Daoy (cell line): ENCODE results near the gene DEAF1. TPM values are rescaled to one million over a fixed set of nuclear protein-coding genes. Genes with fewer than 3 reads are reported as not detected.
A peak's percentile ranks its signal among the peaks of the same experiment; 100 is the strongest.
"Not testable (repeated sequence)": the region's sequence is repeated elsewhere in the genome, so short reads cannot be mapped to it uniquely, and the experiment has no call there.

Experiments used
- DNase-seq: peaks from one replicate; pipeline ENCODE4 v3.0.0-alpha.2; 2015; ENCODE audit warnings: low read depth
- total RNA-seq: library from RNA; depleted of rRNA; stranded (reverse); fragments of >200 nt; shearing (Covaris generic); gene quantifications from 2 replicates; pipeline ENCODE4 v1.2.3, GENCODE V29; 2014

Gene DEAF1
- total RNA-seq, 1 experiment from 2014 or later = 25.5 TPM

- no peak for DNase-seq
These were observed 4.7 kb upstream of the DEAF1 start for GRCh38 chr11:699753-700152.

GRCh38 chr11:699116-699508 lies 4.1 kb upstream of the DEAF1 start:
- DNase-seq = no peak

- DNase-seq = no peak
These were observed 3.6 kb upstream of the DEAF1 start for GRCh38 chr11:698493-699115.

GRCh38 chr11:697811-698311 lies 2.8 kb upstream of the DEAF1 start:
- DNase-seq = peak; percentile 64

- DNase-seq = peak; percentile 66
These were observed 2.0 kb upstream of the DEAF1 start for GRCh38 chr11:696955-697491.

- peak; percentile 99 for DNase-seq
These were observed 671 bp upstream of the DEAF1 start, which contains the start of gene TMEM80 for GRCh38 chr11:695538-696248. Gene TMEM80, plus strand, starts transcription at chr11:695816. Its CDS starts 12 bp downstream, at chr11:695828.

- DNase-seq = no peak
These were observed 191 bp upstream of the DEAF1 start for GRCh38 chr11:695288-695537.

GRCh38 chr11:693887-694562 lies 997 bp downstream of the DEAF1 start:
- DNase-seq = no peak

- no peak for DNase-seq
These were observed 1.6 kb downstream of the DEAF1 start for GRCh38 chr11:693415-693831.

- no peak for DNase-seq
These were observed 2.1 kb downstream of the DEAF1 start for GRCh38 chr11:692824-693414.

- DNase-seq = no peak
These were observed 3.1 kb downstream of the DEAF1 start for GRCh38 chr11:691710-692590.

- no peak for DNase-seq
These were observed 4.0 kb downstream of the DEAF1 start for GRCh38 chr11:690738-691633.

GRCh38 chr11:690244-690643 lies 4.8 kb downstream of the DEAF1 start:
- DNase-seq = not testable (repeated sequence)

GRCh38 chr11:689625-690024 lies 5.4 kb downstream of the DEAF1 start:
- DNase-seq = no peak

GRCh38 chr11:688681-689080 lies 6.3 kb downstream of the DEAF1 start:
- no peak for DNase-seq

- DNase-seq = no peak
These were observed 7.3 kb downstream of the DEAF1 start for GRCh38 chr11:687751-688150.

GRCh38 chr11:686451-687243 lies 8.4 kb downstream of the DEAF1 start:
- no peak for DNase-seq

GRCh38 chr11:680970-681369 lies 14.1 kb downstream of the DEAF1 start:
- DNase-seq = no peak

- no peak for DNase-seq
These were observed 14.5 kb downstream of the DEAF1 start for GRCh38 chr11:680476-680875.
